DMS53 treated with DMSO at 0.1 percent for 48 hours (cell line): ENCODE results near the gene SNX33.
"Not testable (repeated sequence)": the region's sequence is repeated elsewhere in the genome, so short reads cannot be mapped to it uniquely, and the experiment has no call there.

ENCODE experiments used
- DNase-seq: peaks from one replicate; lab custom pipeline; 2025; ENCODE audit not compliant: unreplicated experiment; lab: John Stamatoyannopoulos, UW

Gene SNX33

GRCh38 chr15:75682181-75683135, 34.7 kb downstream of the SNX33 start:
- DNase-seq = no peak

- not testable (repeated sequence) for DNase-seq
Observed at GRCh38 chr15:75683646-75684312, 36.1 kb downstream of the SNX33 start.

- DNase-seq = no peak
Observed at GRCh38 chr15:75684648-75685047, 36.9 kb downstream of the SNX33 start.

GRCh38 chr15:75685195-75685594, 37.5 kb downstream of the SNX33 start:
- DNase-seq = no peak

- DNase-seq = not testable (repeated sequence)
Observed at GRCh38 chr15:75686212-75686642, 38.5 kb downstream of the SNX33 start.

GRCh38 chr15:75687486-75688277, 40.0 kb downstream of the SNX33 start:
- no peak for DNase-seq

GRCh38 chr15:75688278-75688557, 40.5 kb downstream of the SNX33 start:
- DNase-seq = no peak

GRCh38 chr15:75688831-75689230, 41.1 kb downstream of the SNX33 start:
- no peak for DNase-seq

GRCh38 chr15:75689429-75689828, 41.7 kb downstream of the SNX33 start:
- not testable (repeated sequence) for DNase-seq

GRCh38 chr15:75692311-75692710, 44.6 kb downstream of the SNX33 start:
- DNase-seq = not testable (repeated sequence)

- not testable (repeated sequence) for DNase-seq
Observed at GRCh38 chr15:75693028-75693427, 45.3 kb downstream of the SNX33 start.

GRCh38 chr15:75693501-75694240, 46.0 kb downstream of the SNX33 start:
- no peak for DNase-seq

GRCh38 chr15:75694241-75695182, 46.8 kb downstream of the SNX33 start:
- peak; percentile 3 for DNase-seq

- DNase-seq = no peak
Observed at GRCh38 chr15:75695220-75695619, 47.5 kb downstream of the SNX33 start.

GRCh38 chr15:75695634-75696310, 48.1 kb downstream of the SNX33 start:
- DNase-seq = no peak

GRCh38 chr15:75696311-75696720, 48.6 kb downstream of the SNX33 start:
- DNase-seq = no peak

- no peak for DNase-seq
Observed at GRCh38 chr15:75696854-75697259, 49.1 kb downstream of the SNX33 start.

GRCh38 chr15:75697523-75697922, 49.8 kb downstream of the SNX33 start:
- no peak for DNase-seq
